ENCODE data around the gene COMMD3.

DNA sequence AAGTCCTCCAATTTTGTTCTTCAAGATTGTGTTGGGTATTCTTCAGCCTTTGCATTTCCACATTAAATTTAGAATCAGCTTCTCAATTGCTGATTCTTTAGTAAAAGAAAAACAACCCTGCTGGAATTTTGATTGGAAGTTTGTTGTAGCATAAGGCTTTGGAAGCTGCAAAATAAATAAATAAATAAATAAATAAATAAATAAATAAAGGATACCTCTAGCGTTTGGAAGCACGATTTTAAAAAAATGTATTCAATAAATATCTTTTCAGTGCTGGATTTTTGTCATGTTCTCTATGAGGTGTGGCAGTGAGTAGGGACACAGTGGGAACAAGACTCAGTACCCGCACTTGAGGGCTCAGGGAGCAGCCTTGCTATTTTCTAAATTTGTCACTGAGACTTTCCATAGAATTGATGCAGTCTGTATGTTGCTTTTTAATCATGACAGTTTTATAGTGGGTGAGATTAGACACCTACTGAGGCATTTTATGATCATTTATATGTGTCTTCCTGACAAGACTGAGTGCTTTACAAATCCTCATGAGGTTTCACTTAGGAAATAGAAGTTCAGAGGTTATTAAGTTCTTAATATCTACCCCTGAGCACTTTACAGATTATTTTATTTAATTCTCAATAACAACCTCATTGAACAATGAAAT lies 22.3 kb upstream of the COMMD3 start:
- TF ChIP-seq, protein P1, sequence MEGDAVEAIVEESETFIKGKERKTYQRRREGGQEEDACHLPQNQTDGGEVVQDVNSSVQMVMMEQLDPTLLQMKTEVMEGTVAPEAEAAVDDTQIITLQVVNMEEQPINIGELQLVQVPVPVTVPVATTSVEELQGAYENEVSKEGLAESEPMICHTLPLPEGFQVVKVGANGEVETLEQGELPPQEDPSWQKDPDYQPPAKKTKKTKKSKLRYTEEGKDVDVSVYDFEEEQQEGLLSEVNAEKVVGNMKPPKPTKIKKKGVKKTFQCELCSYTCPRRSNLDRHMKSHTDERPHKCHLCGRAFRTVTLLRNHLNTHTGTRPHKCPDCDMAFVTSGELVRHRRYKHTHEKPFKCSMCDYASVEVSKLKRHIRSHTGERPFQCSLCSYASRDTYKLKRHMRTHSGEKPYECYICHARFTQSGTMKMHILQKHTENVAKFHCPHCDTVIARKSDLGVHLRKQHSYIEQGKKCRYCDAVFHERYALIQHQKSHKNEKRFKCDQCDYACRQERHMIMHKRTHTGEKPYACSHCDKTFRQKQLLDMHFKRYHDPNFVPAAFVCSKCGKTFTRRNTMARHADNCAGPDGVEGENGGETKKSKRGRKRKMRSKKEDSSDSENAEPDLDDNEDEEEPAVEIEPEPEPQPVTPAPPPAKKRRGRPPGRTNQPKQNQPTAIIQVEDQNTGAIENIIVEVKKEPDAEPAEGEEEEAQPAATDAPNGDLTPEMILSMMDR (conservative IDR thresholded peaks at IDR 0.05): no peak
- no peak for TF ChIP-seq EZH2 (IDR thresholded peaks at IDR 0.05; ENCODE audit: low read depth)

Data from PC-9 (cell line).